Thyroid gland (tissue), 4 donors: Measurements from ENCODE around the gene EME1.

Experiments used
- POLR2A ChIP-seq, 2 donors: fragments of 450-650 bp; IDR thresholded peaks; one replicate each; pipeline ENCODE4 v1.6.1; 2017; ENCODE audit warnings: antibody characterized with exemption in 2 of 2, mild to moderate bottlenecking in 2 of 2, moderate library complexity in 1 of 2
- TF ChIP-seq, protein P1 (sequence below), 6 experiments: fragments of 200-600 bp in 3 of 6; fragments of 450-650 bp in 3 of 6; sonication (generic) in 3 of 6; IDR thresholded peaks; one replicate each; pipeline ENCODE4 v1.5.1; 2016 to 2019; ENCODE audit warnings: antibody characterized with exemption in 6 of 6, mild to moderate bottlenecking in 2 of 6, inconsistent platforms in 1 of 6, moderate library complexity in 1 of 6

DNA sequence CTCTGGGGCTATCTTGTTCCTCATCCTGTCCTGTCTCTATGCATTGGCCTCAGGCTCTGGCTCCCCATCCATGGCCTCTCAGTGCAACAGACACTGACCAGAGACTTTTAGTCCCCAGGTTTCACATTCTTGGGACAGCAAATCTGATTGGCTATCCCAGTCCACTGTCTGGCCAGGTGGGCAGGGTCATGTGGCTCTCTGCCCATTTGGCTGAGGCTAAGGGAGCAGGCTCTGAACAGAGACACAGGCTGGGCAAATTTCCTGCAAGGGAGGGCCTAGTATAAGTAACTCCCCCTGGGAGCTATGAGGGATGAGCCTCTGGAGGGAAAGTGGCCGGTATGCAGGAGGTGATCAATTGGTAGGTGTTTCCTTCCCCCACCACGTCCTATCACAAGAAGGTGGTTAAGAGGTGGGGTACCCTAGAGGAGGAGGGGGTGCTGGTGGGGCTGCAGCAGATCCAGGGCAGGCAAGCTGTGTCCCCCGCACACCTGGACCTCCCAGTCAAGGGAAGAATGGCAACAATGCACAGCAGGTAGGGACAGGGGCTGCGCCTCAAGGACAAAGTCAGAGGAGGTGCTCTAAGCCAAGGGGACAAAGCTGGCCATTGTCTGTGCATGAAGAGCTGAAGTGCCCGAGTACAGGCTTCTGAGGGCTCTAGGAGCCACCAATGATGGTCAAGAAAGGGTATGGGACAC is 13.9 kb upstream of the EME1 start:
- TF ChIP-seq, protein P1, sequence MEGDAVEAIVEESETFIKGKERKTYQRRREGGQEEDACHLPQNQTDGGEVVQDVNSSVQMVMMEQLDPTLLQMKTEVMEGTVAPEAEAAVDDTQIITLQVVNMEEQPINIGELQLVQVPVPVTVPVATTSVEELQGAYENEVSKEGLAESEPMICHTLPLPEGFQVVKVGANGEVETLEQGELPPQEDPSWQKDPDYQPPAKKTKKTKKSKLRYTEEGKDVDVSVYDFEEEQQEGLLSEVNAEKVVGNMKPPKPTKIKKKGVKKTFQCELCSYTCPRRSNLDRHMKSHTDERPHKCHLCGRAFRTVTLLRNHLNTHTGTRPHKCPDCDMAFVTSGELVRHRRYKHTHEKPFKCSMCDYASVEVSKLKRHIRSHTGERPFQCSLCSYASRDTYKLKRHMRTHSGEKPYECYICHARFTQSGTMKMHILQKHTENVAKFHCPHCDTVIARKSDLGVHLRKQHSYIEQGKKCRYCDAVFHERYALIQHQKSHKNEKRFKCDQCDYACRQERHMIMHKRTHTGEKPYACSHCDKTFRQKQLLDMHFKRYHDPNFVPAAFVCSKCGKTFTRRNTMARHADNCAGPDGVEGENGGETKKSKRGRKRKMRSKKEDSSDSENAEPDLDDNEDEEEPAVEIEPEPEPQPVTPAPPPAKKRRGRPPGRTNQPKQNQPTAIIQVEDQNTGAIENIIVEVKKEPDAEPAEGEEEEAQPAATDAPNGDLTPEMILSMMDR (IDR thresholded peaks at IDR 0.05) = no peak
- no peak for TF ChIP-seq POLR2A (IDR thresholded peaks at IDR 0.05)
